Activated T-cell treated with anti-CD3 and anti-CD28 coated beads for 1 hour (primary cell): Measurements from ENCODE around the gene UBASH3B.
A peak's percentile ranks its signal among the peaks of the same experiment; 100 is the strongest.

Source experiments
- DNase-seq: peaks from one replicate; pipeline ENCODE4 v3.0.0-alpha.2; 2020; ENCODE audit warnings: low read depth

The UBASH3B gene

DNA sequence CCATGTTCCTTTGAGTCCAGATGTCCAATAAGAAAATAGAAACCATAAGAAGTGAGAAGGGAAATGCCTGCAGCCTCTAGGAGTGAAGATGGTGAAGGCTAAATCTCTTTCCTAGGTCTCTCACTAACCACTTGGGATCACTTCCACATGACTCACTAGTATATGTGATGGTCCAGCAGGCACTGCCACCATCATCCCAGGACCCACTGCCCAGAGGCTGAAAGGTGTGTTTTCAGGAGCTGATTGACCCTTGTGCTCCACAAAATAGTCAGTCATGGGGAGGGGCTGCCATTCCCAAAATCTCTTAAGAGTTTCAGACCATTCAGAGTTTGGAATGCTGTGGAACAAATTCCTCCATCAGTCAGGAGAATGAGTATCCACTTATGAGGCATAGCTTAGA, 22.9 kb downstream of the UBASH3B start:
- DNase-seq: no peak

- no peak for DNase-seq
Observed at GRCh38 chr11:122679466-122679865, 23.9 kb downstream of the UBASH3B start.

DNA sequence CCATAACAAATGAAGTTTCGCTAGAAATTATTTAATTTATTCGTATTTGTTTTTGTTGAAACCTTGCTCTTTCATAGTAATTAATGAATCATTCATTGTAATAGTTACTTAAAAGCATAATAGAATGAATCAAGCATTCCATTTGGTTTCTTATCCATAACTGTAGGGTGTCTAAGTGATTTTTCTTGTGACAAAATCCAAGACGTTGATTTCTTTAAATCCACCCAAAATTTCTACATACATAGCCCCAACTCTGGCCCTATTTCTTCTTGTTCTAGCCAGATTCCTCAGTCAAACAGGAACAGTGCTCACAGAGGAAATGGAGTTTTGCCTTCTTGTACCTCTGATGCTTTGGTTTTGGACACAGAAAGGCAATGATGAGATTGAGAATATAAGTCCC, 25.5 kb downstream of the UBASH3B start:
- DNase-seq: no peak

GRCh38 chr11:122681735-122682134, 26.2 kb downstream of the UBASH3B start:
- no peak for DNase-seq

DNA sequence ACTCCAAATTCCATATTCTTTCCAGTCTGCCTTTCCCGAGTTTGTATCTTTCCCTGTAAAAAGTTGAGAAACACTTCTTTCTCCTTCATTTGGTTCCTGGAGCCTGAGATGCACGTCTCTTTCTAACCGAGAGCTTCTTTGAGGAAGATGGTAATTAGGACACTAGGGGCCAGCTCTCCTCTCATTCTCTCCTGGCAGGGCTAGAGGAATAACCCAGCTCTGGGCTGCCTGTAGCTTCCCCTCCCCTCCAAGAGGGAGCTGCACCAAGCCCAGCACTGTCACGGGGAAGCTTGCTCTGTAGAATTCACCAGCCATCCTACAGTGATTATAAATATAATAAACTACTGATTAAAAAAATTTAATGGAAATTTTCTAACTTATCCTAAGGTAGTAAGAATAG, 26.9 kb downstream of the UBASH3B start:
- DNase-seq: no peak

GRCh38 chr11:122685041-122685440, 29.5 kb downstream of the UBASH3B start:
- DNase-seq: no peak

DNA sequence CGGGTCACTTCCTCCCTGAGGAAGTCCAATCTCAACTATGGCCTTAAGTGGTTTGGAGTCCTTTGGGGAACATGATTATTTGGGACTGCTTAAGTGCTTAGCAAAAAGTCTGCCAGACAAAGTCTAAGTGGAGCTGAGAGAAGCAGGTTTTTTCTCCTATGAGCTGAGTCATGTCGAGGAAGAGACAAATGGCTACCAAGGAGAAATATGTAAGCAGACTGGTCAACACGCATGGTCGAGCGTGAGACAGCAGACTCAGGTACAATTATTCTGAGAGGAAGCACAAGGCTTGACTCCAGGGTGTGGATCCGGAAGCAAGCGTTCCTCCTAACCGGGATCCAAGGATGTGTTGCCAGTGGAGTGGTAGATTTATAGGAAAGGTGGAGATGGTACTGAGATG, 30.6 kb downstream of the UBASH3B start:
- no peak for DNase-seq

DNA sequence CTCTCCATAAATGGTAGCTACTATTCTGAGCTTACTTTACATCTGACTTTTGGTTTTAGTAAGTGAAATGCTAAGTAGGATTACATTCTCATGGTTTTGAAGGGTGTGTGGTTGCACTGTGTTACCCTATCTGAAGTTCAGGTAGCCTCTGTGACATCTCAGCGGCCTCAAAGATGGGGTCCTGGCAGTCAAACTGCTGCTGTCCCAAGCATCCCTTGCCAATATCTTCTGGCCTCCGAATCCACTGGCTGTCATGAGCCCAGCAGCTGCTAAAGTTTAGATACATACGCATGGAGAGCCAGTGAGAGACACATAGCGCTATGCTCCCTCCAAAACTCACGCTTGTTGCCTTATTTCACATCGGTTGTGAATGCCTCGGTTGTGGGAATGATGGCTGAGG, 34.9 kb downstream of the UBASH3B start:
- DNase-seq: no peak

DNA sequence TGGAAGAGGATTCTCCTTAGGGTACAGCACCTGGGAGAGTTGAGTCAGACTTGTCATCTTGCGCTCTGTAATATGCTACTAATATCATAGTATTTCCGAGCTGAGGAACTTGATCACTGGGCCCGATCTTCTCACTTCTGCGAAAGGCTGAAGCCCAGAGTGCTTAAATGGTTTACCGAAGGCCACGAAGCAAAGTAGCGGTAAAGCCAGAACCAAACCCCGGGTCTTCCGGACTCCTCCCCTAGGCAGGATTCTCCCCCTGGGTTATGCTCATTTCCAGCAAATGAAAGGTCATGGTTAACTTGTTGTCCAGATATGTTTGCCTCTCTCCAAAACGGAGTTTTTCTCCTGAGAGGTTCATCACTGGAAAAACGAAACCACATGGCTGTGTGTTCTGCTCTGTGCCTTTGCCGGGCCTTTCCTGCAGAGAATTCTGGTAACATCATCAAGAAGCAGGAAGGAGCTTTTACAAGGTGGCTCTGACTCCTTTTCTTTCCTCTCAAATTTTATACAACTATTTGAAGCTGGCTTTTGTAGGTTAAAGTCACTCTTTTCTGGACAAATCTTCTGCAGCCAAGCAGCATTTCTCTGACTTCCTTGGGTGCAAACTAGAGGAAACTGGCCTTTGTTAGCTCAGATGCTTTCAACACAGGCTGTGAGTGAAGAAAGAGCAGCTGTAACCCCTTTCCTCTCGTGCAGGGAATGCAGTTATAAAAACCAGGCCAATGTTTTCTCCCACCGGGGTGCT, 35.5 kb downstream of the UBASH3B start:
- DNase-seq: no peak

- DNase-seq: no peak
Observed at GRCh38 chr11:122691549-122692150, 36.1 kb downstream of the UBASH3B start.

DNA sequence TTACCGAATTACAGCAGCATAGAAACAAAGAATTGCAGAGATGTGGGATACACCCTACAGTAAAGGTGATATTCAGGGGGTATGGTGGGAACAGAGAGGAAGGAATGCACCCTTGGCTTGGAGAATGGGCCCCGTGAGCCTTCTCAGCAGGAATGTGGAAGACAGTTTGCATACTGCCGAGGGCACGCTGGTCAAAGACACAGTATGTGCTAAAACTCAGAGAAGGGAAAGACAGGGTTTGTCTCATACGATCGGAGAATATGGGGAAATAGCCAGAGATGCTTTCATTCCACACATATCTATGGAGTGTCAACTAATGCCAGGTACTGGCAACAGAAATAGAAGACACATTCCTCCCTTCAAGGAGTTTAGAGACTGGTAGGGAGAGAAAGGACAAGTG, 36.9 kb downstream of the UBASH3B start:
- no peak for DNase-seq

DNA sequence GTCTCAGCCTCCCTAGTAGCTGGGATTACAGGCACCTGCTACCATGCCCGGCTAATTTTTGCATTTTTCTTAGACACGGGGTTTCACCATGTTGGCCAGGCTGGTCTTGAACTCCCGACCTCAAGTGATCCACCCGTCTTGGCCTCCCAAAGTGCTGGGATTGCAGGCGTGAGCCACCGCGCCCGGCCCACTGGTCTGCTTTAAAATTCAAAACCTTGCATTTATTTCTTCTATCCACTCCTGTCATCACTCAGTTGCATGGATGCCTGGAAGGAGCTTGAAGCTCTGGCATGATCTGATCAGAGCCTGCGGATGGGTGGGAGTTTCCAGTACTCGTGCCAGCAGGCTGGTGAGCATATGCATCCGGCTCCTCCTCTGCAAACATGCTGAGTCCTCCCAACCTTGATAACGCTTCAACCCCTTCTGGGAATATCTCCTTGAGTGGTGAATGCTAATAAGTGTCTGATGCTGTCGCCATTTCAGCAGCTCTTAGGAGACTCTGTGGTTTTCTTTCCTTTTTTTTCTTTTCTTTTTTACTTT, 39.6 kb downstream of the UBASH3B start:
- DNase-seq: no peak

- peak; percentile 38 for DNase-seq
Observed at GRCh38 chr11:122696662-122697061, 41.1 kb downstream of the UBASH3B start.

- DNase-seq: peak; percentile 24
Observed at GRCh38 chr11:122697636-122698167, 42.2 kb downstream of the UBASH3B start.

DNA sequence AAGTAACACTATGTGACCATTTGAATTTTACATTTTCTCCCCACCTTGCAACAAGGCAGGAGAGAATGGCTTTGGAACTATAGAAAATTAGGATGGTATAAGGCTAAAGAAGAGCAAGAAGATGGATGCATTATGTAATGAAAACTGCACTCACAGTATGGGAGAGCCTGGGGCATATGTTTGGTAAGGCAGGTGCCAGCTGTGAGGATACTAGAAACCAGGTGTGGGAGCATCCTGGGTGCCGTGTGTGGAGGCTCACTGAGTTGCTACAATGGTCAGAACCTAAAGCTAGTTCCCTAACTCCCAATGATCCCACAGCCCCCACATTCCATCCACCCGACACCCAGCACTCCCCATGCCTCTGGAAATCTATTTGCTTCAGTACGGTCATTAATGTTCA, 42.9 kb downstream of the UBASH3B start:
- DNase-seq: no peak

DNA sequence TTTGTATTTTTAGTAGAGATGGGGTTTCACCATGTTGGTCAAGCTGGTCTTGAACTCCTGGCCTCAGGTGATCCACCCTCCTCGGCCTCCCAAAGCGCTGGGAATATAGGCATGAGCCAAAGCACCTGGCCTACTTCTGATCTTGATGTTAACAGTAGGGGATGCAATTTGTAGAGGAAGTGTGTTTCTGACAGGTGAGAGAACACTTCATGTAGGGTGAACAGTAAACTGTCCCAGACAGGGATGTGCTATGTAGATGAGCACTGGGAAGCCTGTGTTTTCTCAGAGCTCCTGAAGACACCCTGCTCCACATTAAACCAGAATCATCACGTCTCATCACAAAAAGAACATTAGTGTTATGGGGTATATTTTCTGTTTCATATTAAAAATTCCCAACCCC, 45.1 kb downstream of the UBASH3B start:
- no peak for DNase-seq

DNA sequence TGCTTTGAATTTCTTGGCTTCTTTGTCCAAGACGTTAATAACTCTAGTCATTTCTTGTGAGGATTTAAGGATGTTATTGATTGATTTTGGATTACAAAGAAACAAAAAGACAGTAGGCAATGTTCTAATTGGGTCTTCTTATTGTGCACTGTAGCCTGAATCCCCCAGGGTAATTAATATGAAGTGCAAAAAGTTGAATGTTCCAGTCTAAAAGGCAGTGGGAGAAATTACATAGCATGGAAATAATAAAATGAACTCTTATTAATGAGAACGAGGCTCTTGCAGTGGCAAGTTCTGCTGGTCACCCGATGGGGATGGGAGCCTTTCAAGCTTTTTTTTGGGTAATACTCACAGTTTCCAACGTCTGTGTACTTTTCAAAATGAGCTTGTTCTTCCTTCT, 45.6 kb downstream of the UBASH3B start:
- DNase-seq: no peak

DNA sequence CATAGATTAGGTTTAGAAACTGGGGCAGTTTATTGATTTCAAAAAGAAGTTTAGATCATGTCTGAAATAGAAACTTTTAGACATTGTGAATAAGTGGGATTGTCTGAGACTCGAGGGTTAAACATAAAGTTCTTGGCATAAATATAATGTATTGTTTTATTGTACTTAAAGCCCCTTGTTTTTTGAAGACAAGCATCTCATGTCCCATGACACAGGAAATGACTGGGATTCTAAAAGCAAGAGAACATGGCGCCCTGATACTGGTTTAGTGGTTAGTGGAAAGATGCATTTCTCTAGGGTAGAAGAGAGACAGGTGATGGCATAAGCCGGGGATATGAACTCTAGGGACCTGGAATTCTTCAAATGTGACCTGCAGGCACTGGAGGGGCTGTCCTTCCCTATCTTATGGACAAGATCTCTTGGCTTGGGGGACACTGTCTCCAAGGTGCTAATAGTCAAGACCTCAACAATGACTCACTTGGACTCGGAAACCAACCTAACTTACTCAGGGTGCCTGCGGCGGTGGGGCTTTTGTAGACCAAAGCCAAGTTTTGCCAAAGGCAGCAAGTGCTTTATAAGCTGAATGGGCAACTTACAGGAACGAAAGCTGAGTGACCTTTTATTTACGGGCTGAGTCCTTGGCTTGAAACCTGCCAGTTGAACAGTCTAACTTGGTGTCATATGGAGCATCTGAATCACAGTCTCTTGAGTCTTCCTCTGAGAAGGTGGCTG, 48.2 kb downstream of the UBASH3B start:
- DNase-seq: no peak

DNA sequence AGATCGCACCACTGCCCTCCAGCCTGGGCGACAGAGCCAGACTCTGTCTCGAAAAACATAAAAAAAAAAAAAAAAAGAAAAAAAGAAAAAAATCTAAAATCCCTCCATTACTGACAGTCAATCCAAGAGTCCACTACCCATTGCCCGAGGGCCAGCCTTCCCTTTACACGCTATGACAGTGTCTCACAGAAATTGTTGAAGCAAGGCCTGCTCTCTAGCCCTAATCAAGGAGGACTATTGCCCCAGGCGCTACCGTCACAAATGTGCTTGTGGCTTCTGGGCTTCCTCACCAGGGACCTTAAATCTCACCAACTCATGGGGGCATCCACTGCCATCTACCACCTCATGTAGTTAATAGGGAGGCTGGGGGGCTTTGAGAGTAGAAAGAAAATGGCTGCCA, 49.9 kb downstream of the UBASH3B start:
- DNase-seq: no peak

DNA sequence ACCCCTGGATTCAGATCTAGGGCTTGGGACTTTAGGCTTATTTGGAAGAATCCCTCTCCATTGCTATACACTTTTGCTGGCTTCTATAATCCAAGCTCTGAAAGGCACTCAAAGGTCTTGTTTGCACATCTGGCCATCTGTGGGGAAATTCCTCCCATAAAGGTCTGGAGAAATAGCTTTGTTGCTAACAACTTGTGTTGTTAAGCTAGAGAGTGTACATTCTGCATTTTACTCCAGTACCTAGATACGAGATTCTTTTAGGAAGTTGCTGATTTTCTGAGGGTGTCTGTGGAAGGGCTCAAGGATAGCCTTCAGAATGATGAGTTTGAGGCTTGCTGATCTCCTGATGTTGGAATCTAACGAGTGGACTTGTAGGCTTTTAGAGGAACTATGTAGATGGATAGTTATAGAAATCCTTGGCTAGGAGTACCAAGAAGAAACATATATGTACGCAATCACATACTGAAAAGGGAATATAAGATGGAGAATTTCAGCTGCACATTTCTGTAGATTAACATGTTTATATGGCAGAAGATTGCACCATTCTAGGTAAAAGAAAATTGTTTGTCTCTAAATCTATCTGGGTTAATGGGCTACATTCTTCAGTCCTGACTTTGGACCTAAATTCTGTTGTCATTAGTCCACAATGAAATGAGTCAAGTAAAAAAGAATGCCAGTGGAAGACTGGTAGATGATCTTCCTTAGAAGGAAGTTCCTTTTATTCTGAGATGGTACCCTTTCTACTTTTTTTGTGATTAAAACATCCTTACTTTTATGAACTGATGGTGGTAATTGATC, 51.0 kb downstream of the UBASH3B start:
- no peak for DNase-seq

GRCh38 chr11:122707111-122707510, 51.6 kb downstream of the UBASH3B start:
- DNase-seq: no peak

GRCh38 chr11:122707901-122708300, 52.4 kb downstream of the UBASH3B start:
- no peak for DNase-seq
